ENCODE data around the gene HSPG2. TPM values are rescaled to one million over a fixed set of nuclear protein-coding genes. Genes with fewer than 3 reads are reported as not detected.

HSPG2 gene
- total and polyA plus RNA-seq, 9 of the 15 experiments (the other 6 are each of a cell fraction or from before 2014, with no cell fraction given): 0.14 to 160 (median 15.7) TPM

DNA sequence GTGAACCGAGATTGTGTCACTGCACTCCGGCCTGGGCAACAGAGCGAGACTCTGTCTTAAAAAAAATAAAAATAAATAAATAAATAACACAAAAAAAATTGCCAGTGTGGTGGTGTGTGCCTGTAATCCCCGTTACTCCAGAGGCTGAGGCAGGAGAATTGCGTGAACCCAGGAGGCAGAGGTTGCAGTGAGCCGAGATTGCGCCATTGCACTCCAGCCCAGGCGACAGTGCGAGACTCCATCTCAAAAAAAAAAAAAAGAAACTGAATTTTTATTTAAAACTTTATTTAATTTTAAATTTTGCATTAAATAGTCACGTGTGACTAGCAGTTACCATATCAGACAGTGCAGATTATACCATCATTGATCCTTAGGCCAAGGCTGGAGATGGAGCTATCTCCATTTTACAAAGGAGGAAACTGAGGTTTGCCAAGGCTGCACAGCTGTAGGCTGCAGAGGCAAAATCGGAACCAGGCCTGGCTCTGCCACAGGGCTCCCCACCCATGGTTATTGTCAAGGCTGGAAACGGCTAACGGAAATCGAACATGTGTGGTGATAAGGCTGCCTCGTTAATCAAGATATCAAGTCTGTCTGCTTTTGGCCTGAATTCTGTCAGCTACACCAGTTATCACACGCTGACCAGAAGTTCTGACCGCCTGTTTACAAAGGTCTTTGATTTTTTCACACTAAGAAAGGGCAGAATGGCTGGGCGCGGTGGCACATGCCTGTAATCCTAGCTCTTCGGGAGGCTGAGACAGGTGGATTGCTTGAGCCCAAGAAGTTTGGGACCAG, 20.5 kb downstream of the HSPG2 start (continued):
- TF ChIP-seq, protein P1, sequence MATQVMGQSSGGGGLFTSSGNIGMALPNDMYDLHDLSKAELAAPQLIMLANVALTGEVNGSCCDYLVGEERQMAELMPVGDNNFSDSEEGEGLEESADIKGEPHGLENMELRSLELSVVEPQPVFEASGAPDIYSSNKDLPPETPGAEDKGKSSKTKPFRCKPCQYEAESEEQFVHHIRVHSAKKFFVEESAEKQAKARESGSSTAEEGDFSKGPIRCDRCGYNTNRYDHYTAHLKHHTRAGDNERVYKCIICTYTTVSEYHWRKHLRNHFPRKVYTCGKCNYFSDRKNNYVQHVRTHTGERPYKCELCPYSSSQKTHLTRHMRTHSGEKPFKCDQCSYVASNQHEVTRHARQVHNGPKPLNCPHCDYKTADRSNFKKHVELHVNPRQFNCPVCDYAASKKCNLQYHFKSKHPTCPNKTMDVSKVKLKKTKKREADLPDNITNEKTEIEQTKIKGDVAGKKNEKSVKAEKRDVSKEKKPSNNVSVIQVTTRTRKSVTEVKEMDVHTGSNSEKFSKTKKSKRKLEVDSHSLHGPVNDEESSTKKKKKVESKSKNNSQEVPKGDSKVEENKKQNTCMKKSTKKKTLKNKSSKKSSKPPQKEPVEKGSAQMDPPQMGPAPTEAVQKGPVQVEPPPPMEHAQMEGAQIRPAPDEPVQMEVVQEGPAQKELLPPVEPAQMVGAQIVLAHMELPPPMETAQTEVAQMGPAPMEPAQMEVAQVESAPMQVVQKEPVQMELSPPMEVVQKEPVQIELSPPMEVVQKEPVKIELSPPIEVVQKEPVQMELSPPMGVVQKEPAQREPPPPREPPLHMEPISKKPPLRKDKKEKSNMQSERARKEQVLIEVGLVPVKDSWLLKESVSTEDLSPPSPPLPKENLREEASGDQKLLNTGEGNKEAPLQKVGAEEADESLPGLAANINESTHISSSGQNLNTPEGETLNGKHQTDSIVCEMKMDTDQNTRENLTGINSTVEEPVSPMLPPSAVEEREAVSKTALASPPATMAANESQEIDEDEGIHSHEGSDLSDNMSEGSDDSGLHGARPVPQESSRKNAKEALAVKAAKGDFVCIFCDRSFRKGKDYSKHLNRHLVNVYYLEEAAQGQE (IDR thresholded peaks at IDR 0.05; ENCODE audit: borderline replicate concordance): 0 out of 2 replicates have a peak, but pooled peaks have one; percentile 20
- TF ChIP-seq, protein P1 (CRISPR knock-in tag; IDR thresholded peaks at IDR 0.05; ENCODE audit: low read depth): no peak
- no peak for TF ChIP-seq SRSF1 (IDR thresholded peaks at IDR 0.05; ENCODE audit: low read depth, low read length)
- TF ChIP-seq RBFOX2 (IDR thresholded peaks at IDR 0.05; ENCODE audit: low read depth, low read length): no peak
- TF ChIP-seq TEAD1 (CRISPR knock-in tag; IDR thresholded peaks at IDR 0.05): no peak; a peak in 1 of 4 replicates
- TF ChIP-seq NR2F6 (CRISPR knock-in tag; IDR thresholded peaks at IDR 0.05): no peak
- TF ChIP-seq FOXM1 (IDR thresholded peaks at IDR 0.05; ENCODE audit: low read depth): peak; percentile 72
- TF ChIP-seq FOXM1 (CRISPR knock-in tag; IDR thresholded peaks at IDR 0.05; ENCODE audit: low read depth): no peak
- TF ChIP-seq CBX3 (IDR thresholded peaks at IDR 0.05; ENCODE audit: borderline replicate concordance in 1 of 2, low read length in 2 of 2): 0 out of 3 replicates have a peak, but pooled peaks of 1 of the 2 experiments have one; percentile 43
- TF ChIP-seq, protein P2, sequence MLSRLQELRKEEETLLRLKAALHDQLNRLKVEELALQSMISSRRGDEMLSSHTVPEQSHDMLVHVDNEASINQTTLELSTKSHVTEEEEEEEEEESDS (CRISPR knock-in tag; IDR thresholded peaks at IDR 0.05): no peak
- TF ChIP-seq RBM39 (optimal IDR thresholded peaks at IDR 0.05; ENCODE audit: low read depth, low read length): no peak
- TF ChIP-seq TEAD2 (tag; IDR thresholded peaks at IDR 0.05): no peak
- peak; percentile 88 for TF ChIP-seq SMARCE1 (IDR thresholded peaks at IDR 0.05)
- no peak for TF ChIP-seq NFXL1 (CRISPR knock-in tag; IDR thresholded peaks at IDR 0.05)
- peak; percentile 77; the same call in 1 of the 2 replicates for TF ChIP-seq RUNX1 (IDR thresholded peaks at IDR 0.05; ENCODE audit: low read depth)
- peak; percentile 70; the same call in 1 of the 2 replicates for TF ChIP-seq MBD2 (IDR thresholded peaks at IDR 0.05; ENCODE audit: borderline replicate concordance, low read depth)
- TF ChIP-seq ZNF584 (CRISPR knock-in tag; IDR thresholded peaks at IDR 0.05; ENCODE audit: low read depth): 0 out of 2 replicates have a peak, but pooled peaks have one; percentile 61
- TF ChIP-seq ZNF217 (CRISPR knock-in tag; IDR thresholded peaks at IDR 0.05): no peak
- TF ChIP-seq POLR2AphosphoS5 (IDR thresholded peaks at IDR 0.05; ENCODE audit: control insufficient read depth, insufficient read depth, low read depth, low read length): peak; percentile 72
